ENCODE measurements around the gene MYOF.

- TF ChIP-seq CTCF (IDR thresholded peaks at IDR 0.05) = no peak
- no peak for TF ChIP-seq POLR2A (IDR thresholded peaks at IDR 0.05)
Measured at GRCh38 chr10:93473161-93473560, 9.0 kb downstream of the MYOF start.
